ENCODE measurements around the gene DENND1B.
A peak's percentile ranks its signal among the peaks of the same experiment; 100 is the strongest.
"Not testable (repeated sequence)": the region's sequence is repeated elsewhere in the genome, so short reads cannot be mapped to it uniquely, and the experiment has no call there.

Gene DENND1B

GRCh38 chr1:197598935-197599334 lies 176.3 kb downstream of the DENND1B start:
- peak; percentile 38 for FAIRE-seq
- no peak for TF ChIP-seq POLR2A (IDR thresholded peaks at IDR 0.05; ENCODE audit: low read depth, low read length)
- DNase-seq (ENCODE audit: insufficient read length, low spot score), result no peak

GRCh38 chr1:197595304-197595904 lies 179.9 kb downstream of the DENND1B start:
- TF ChIP-seq POLR2A (IDR thresholded peaks at IDR 0.05; ENCODE audit: low read depth, low read length), result no peak
- no peak for FAIRE-seq
- no peak for DNase-seq (ENCODE audit: insufficient read length, low spot score)

- TF ChIP-seq POLR2A (IDR thresholded peaks at IDR 0.05; ENCODE audit: low read depth, low read length), result no peak
- DNase-seq (ENCODE audit: insufficient read length, low spot score) (no peak), FAIRE-seq (no peak)
Observed at GRCh38 chr1:197590687-197591086, 184.6 kb downstream of the DENND1B start.

GRCh38 chr1:197585809-197586208 lies 189.5 kb downstream of the DENND1B start:
- DNase-seq (ENCODE audit: insufficient read length, low spot score) (no peak), FAIRE-seq (no peak)
- TF ChIP-seq POLR2A (IDR thresholded peaks at IDR 0.05; ENCODE audit: low read depth, low read length), result no peak

GRCh38 chr1:197577580-197577979 lies 197.7 kb downstream of the DENND1B start:
- no peak for DNase-seq (ENCODE audit: insufficient read length, low spot score)
- no peak for FAIRE-seq
- TF ChIP-seq POLR2A (IDR thresholded peaks at IDR 0.05; ENCODE audit: low read depth, low read length), result no peak

- DNase-seq (ENCODE audit: insufficient read length, low spot score); FAIRE-seq: not testable (repeated sequence)
Observed at GRCh38 chr1:197575531-197575930, 199.7 kb downstream of the DENND1B start.

- TF ChIP-seq POLR2A (IDR thresholded peaks at IDR 0.05; ENCODE audit: low read depth, low read length), result no peak
- DNase-seq (ENCODE audit: insufficient read length, low spot score) (no peak), FAIRE-seq (no peak)
Observed at GRCh38 chr1:197572169-197572568, 203.1 kb downstream of the DENND1B start.

GRCh38 chr1:197567442-197567841 lies 207.8 kb downstream of the DENND1B start:
- no peak for FAIRE-seq
- DNase-seq (ENCODE audit: insufficient read length, low spot score), result no peak
- TF ChIP-seq POLR2A (IDR thresholded peaks at IDR 0.05; ENCODE audit: low read depth, low read length), result no peak

- FAIRE-seq (no peak), DNase-seq (ENCODE audit: insufficient read length, low spot score) (no peak)
- no peak for TF ChIP-seq POLR2A (IDR thresholded peaks at IDR 0.05; ENCODE audit: low read depth, low read length)
Observed at GRCh38 chr1:197561041-197561440, 214.2 kb downstream of the DENND1B start.

GRCh38 chr1:197559655-197560054 lies 215.6 kb downstream of the DENND1B start:
- no peak for TF ChIP-seq POLR2A (IDR thresholded peaks at IDR 0.05; ENCODE audit: low read depth, low read length)
- FAIRE-seq (no peak), DNase-seq (ENCODE audit: insufficient read length, low spot score) (no peak)

- no peak for DNase-seq (ENCODE audit: insufficient read length, low spot score)
- no peak for TF ChIP-seq POLR2A (IDR thresholded peaks at IDR 0.05; ENCODE audit: low read depth, low read length)
- FAIRE-seq, result no peak
Observed at GRCh38 chr1:197559244-197559643, 216.0 kb downstream of the DENND1B start.

- DNase-seq (ENCODE audit: insufficient read length, low spot score), result no peak
- no peak for TF ChIP-seq POLR2A (IDR thresholded peaks at IDR 0.05; ENCODE audit: low read depth, low read length)
- FAIRE-seq, result no peak
Observed at GRCh38 chr1:197557302-197557701, 218.0 kb downstream of the DENND1B start.

GRCh38 chr1:197553281-197553680 lies 222.0 kb downstream of the DENND1B start:
- DNase-seq (ENCODE audit: insufficient read length, low spot score) (no peak), FAIRE-seq (no peak)
- TF ChIP-seq POLR2A (IDR thresholded peaks at IDR 0.05; ENCODE audit: low read depth, low read length), result no peak

- DNase-seq (ENCODE audit: insufficient read length, low spot score), result no peak
- TF ChIP-seq POLR2A (IDR thresholded peaks at IDR 0.05; ENCODE audit: low read depth, low read length), result no peak
- no peak for FAIRE-seq
Observed at GRCh38 chr1:197546989-197547388, 228.3 kb downstream of the DENND1B start.

- no peak for TF ChIP-seq POLR2A (IDR thresholded peaks at IDR 0.05; ENCODE audit: low read depth, low read length)
- DNase-seq (ENCODE audit: insufficient read length, low spot score) (no peak), FAIRE-seq (no peak)
Observed at GRCh38 chr1:197544553-197544952, 230.7 kb downstream of the DENND1B start.

- DNase-seq (ENCODE audit: insufficient read length, low spot score), result no peak
- no peak for FAIRE-seq
- no peak for TF ChIP-seq POLR2A (IDR thresholded peaks at IDR 0.05; ENCODE audit: low read depth, low read length)
Observed at GRCh38 chr1:197544130-197544529, 231.2 kb downstream of the DENND1B start.
